ENCODE measurements around the gene ABCB9. TPM values are rescaled to one million over a fixed set of nuclear protein-coding genes. Genes with fewer than 3 reads are reported as not detected.

The ABCB9 gene
- total RNA-seq, 1 experiment from 2014 or later = 14.7 TPM

GRCh38 chr12:123010681-123011080 is 44.4 kb upstream of the ABCB9 start:
- no peak overlapping the region for H3K27ac ChIP-seq (ENCODE audit: low read depth, low read length)
- no peaks in the 10 kb centered on the region for H3K79me2 ChIP-seq (ENCODE audit: insufficient read depth, low read length)
- H4K20me1 ChIP-seq (ENCODE audit: insufficient read depth) = no peaks in the 10 kb centered on the region
- 0 out of 4 replicates have a peak, but pooled peaks cover 0 to 3% of the 10 kb centered on the region in 2 experiments for H3K36me3 ChIP-seq (ENCODE audit: control insufficient read depth in 1 of 2, insufficient read depth in 2 of 2, low read length in 2 of 2)
- no peaks in the 10 kb centered on the region for H3K9me3 ChIP-seq (ENCODE audit: control insufficient read depth in 1 of 2, insufficient read depth in 1 of 2, low read depth in 1 of 2, low read length in 2 of 2)
- BruUV-seq (replicated peaks) = no TSS peak
- ATAC-seq (no peak), DNase-seq (ENCODE audit: low read depth, low spot score) (no peak)
- POLR2A ChIA-PET = no interaction called here
- no peak overlapping the region for H2AFZ ChIP-seq (ENCODE audit: low read depth, low read length, poor library complexity, severe bottlenecking)
- H3K9me2 ChIP-seq (ENCODE audit: insufficient read depth) = no peaks in the 10 kb centered on the region
- TF ChIP-seq ELF1 (IDR thresholded peaks at IDR 0.05; ENCODE audit: borderline replicate concordance, low read depth) = no peak
- no peak for TF ChIP-seq CTCF (IDR thresholded peaks at IDR 0.05 in 2 of 3, conservative IDR thresholded peaks at IDR 0.05 in 1 of 3; ENCODE audit: borderline replicate concordance in 1 of 3, insufficient read depth in 1 of 3, low read depth in 2 of 3, low read length in 2 of 3)
- TF ChIP-seq YY1 (IDR thresholded peaks at IDR 0.05; ENCODE audit: extremely low read depth, insufficient replicate concordance, low read depth, low read length) = no peak
- TF ChIP-seq CBX3 (IDR thresholded peaks at IDR 0.05; ENCODE audit: low read depth) = no peak
- TF ChIP-seq, protein P1, sequence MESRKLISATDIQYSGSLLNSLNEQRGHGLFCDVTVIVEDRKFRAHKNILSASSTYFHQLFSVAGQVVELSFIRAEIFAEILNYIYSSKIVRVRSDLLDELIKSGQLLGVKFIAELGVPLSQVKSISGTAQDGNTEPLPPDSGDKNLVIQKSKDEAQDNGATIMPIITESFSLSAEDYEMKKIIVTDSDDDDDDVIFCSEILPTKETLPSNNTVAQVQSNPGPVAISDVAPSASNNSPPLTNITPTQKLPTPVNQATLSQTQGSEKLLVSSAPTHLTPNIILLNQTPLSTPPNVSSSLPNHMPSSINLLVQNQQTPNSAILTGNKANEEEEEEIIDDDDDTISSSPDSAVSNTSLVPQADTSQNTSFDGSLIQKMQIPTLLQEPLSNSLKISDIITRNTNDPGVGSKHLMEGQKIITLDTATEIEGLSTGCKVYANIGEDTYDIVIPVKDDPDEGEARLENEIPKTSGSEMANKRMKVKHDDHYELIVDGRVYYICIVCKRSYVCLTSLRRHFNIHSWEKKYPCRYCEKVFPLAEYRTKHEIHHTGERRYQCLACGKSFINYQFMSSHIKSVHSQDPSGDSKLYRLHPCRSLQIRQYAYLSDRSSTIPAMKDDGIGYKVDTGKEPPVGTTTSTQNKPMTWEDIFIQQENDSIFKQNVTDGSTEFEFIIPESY (IDR thresholded peaks at IDR 0.05; ENCODE audit: extremely low read depth, insufficient replicate concordance, low read length) = no peak
- TF ChIP-seq CEBPB (IDR thresholded peaks at IDR 0.05; ENCODE audit: low read depth) = no peak
- no peak for TF ChIP-seq FOSL1 (IDR thresholded peaks at IDR 0.05; ENCODE audit: low read depth)
- TF ChIP-seq EZH2 (IDR thresholded peaks at IDR 0.05) = no peak
- TF ChIP-seq, protein P2, sequence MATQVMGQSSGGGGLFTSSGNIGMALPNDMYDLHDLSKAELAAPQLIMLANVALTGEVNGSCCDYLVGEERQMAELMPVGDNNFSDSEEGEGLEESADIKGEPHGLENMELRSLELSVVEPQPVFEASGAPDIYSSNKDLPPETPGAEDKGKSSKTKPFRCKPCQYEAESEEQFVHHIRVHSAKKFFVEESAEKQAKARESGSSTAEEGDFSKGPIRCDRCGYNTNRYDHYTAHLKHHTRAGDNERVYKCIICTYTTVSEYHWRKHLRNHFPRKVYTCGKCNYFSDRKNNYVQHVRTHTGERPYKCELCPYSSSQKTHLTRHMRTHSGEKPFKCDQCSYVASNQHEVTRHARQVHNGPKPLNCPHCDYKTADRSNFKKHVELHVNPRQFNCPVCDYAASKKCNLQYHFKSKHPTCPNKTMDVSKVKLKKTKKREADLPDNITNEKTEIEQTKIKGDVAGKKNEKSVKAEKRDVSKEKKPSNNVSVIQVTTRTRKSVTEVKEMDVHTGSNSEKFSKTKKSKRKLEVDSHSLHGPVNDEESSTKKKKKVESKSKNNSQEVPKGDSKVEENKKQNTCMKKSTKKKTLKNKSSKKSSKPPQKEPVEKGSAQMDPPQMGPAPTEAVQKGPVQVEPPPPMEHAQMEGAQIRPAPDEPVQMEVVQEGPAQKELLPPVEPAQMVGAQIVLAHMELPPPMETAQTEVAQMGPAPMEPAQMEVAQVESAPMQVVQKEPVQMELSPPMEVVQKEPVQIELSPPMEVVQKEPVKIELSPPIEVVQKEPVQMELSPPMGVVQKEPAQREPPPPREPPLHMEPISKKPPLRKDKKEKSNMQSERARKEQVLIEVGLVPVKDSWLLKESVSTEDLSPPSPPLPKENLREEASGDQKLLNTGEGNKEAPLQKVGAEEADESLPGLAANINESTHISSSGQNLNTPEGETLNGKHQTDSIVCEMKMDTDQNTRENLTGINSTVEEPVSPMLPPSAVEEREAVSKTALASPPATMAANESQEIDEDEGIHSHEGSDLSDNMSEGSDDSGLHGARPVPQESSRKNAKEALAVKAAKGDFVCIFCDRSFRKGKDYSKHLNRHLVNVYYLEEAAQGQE (IDR thresholded peaks at IDR 0.05; ENCODE audit: low read depth) = no peak
- no peak for TF ChIP-seq POLR2A (IDR thresholded peaks at IDR 0.05; ENCODE audit: borderline replicate concordance, extremely low read depth, insufficient read depth, insufficient read length)
- no peak for TF ChIP-seq EZH2phosphoT487 (IDR thresholded peaks at IDR 0.05; ENCODE audit: borderline replicate concordance)
- no peak for TF ChIP-seq EGR1 (IDR thresholded peaks at IDR 0.05; ENCODE audit: low read depth)
- no peak for TF ChIP-seq RAD21 (IDR thresholded peaks at IDR 0.05; ENCODE audit: low read depth)
- TF ChIP-seq POLR2AphosphoS5 (IDR thresholded peaks at IDR 0.05; ENCODE audit: low read depth, low read length) = no peak
- no peak for TF ChIP-seq JUND (IDR thresholded peaks at IDR 0.05)
- TF ChIP-seq SIN3A (IDR thresholded peaks at IDR 0.05; ENCODE audit: low read depth) = no peak
- TF ChIP-seq, protein P3, sequence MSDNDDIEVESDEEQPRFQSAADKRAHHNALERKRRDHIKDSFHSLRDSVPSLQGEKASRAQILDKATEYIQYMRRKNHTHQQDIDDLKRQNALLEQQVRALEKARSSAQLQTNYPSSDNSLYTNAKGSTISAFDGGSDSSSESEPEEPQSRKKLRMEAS (IDR thresholded peaks at IDR 0.05) = no peak
- no peak for TF ChIP-seq SP1 (IDR thresholded peaks at IDR 0.05; ENCODE audit: low read depth)
- no peak for TF ChIP-seq ZFX (IDR thresholded peaks at IDR 0.05)
- no peak overlapping the region for H3K4me3 ChIP-seq (replicated peaks in 1 of 2; ENCODE audit: low read depth in 1 of 2, low read length in 2 of 2)
- no peak overlapping the region for H3K9ac ChIP-seq (ENCODE audit: low read length)
- no peak overlapping the region for H3K4me2 ChIP-seq (ENCODE audit: low read length)
- RAD21 ChIA-PET (ENCODE audit: low non-redundant PET in 1 of 2, low total read pairs in 2 of 2, uncharacterized antibody in 2 of 2, unreplicated experiment in 2 of 2) = no interaction called here
- no peaks in the 10 kb centered on the region for H3K4me1 ChIP-seq (ENCODE audit: control insufficient read depth in 1 of 2, insufficient read depth in 2 of 2, low read length in 2 of 2)
- intact Hi-C loops (cut with micrococcal nuclease) = no loop called here
- CTCF ChIA-PET = no interaction called here
- H3K27me3 ChIP-seq (ENCODE audit: insufficient read depth, low read length) = no peaks in the 10 kb centered on the region

Measured in HCT116 (cell line).